ENCODE results near the gene IL1RAPL2.

- TF ChIP-seq EZH2phosphoT487 (IDR thresholded peaks at IDR 0.05): no peak
- TF ChIP-seq, protein P1, sequence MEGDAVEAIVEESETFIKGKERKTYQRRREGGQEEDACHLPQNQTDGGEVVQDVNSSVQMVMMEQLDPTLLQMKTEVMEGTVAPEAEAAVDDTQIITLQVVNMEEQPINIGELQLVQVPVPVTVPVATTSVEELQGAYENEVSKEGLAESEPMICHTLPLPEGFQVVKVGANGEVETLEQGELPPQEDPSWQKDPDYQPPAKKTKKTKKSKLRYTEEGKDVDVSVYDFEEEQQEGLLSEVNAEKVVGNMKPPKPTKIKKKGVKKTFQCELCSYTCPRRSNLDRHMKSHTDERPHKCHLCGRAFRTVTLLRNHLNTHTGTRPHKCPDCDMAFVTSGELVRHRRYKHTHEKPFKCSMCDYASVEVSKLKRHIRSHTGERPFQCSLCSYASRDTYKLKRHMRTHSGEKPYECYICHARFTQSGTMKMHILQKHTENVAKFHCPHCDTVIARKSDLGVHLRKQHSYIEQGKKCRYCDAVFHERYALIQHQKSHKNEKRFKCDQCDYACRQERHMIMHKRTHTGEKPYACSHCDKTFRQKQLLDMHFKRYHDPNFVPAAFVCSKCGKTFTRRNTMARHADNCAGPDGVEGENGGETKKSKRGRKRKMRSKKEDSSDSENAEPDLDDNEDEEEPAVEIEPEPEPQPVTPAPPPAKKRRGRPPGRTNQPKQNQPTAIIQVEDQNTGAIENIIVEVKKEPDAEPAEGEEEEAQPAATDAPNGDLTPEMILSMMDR (IDR thresholded peaks at IDR 0.05): no peak
Measured at GRCh38 chrX:104995546-104995945, 429.5 kb downstream of the IL1RAPL2 start.

Data from neural progenitor cell (in vitro differentiated cells).